ENCODE measurements around the gene MAD2L2. TPM values are rescaled to one million over a fixed set of nuclear protein-coding genes. Genes with fewer than 3 reads are reported as not detected.

MAD2L2 gene
- 46.3 to 55.1 TPM (median 49.4 TPM) in 5 replicates for total RNA-seq (2022; extraction: Qiagen RNA extraction; ENCODE audit: low read depth)

DNA sequence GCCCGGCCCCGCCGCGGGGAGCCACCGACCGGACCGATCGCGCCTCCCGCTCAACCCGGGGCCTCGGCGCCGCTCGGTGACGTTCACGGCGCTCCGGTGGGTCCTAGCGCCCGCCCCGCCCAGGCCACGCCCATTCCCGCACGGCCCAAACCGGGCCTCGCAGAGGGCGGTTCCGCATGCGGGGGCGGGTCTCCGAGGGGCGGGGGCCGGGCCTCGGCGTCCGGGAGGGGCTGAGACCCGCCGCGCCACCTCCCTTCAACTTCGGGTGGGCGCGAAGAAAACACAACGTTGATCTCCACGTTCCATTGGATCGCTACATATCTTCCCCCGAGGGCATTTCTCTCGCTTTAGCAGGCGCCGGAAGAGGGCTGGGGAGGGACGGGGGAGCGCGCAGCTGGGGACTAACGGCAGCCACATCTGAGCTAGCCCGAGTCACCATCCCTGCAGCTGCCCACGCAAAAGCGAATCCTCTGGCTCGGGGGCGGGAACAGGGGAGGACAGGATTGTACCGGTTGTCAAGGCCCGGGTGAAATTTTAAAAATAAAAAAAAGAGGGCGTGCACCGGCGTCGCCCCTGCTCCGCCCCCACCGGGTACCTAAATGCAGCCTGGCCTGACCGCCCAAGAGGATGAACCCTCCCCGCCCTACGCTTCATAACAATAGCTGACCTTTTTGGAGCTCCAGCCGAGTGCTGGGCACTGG, at the start of gene MAD2L2:
Gene MAD2L2 (minus strand): TSS at position 78 of the 701 bp plus-strand sequence. CDS start 547 bp downstream, outside the sequence.

DNA sequence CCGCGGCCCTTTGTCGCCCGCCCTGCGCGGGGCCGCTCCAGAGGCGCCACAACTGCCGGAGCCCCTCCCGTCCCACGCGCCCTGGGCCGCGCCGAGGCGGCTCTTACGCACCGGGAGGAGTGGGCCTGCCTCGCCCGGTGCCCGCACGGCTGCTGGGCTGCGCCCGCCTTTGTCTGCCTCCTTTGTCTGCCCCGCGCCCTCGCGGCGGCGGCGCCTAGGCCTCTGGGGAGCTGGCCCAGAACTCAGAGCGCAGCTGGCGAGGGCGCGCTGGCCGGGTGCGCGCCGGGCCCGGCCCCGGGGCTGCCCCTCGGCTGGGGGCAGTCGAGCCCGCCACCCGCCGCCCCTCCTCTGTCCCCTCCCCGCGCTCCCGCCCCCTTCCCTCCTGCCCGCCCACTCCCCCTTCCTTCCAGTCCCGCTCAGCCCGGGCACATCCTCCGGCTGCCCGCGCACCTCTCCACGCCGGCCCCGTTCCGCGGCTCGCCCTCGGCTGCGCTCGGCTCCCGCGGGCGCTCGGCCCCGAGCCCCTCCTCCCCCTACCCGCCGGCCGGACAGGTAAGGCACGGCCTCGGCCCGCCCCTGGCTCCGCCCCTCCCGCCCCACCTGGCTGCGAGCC, 10.5 kb upstream of the MAD2L2 start, which contains the start of gene DRAXIN:
Gene DRAXIN (plus strand): TSS at position 409 of the 613 bp plus-strand sequence. CDS start 14,549 bp downstream, outside the sequence.

DNA sequence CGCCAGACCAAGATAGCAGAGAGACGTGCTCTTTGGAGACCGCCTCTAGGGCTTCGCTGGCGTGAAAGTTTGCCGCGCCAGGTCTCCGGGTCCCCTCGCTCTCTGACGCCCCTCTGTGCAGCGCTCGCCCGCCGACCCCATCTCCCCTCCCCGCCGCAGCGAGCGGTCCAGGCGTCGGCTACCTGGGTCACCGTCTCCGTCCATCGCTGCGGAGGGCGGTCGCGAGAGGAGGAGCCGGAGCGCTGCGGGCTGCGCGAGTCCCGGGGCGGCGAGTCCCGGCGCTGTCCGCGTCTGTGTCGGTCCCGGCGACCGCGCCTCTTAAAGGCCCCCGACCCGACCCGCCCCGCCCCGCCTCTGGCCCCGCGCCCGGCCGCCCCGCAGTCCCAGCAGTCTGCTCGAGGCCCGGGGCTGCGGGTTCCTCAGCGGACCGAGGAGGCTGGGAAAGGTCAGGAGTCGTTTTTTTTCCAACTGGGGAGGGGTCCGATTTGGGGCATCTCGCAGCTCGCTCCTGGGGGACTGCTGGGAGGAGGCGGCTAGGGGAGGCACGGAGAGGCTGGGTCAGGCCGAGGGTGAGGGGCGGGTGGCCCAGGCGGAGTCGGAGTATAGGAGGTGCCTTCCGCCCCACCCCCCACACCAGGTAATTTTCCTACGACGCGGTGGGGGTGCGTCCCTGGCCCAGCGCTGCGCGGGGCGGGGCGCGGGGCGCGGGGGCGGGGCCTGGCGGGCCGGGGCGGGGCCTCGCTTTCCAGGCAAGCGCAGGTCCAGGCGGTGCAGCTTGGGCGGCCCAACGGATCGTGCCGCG, 26.6 kb downstream of the MAD2L2 start, which contains the start of the genes FBXO2 and FBXO44:
Gene FBXO2 (minus strand): TSS at position 293 of the 802 bp plus-strand sequence. CDS start 89 bp downstream, at position 204.
Gene FBXO44 (plus strand): TSS at position 741 of the 802 bp plus-strand sequence. CDS start 959 bp downstream, outside the sequence.

Other genes starting within 250 kb of the MAD2L2 start
- gene DISP3, start 202.0 kb downstream of the MAD2L2 start, total RNA-seq (2022; extraction: Qiagen RNA extraction; ENCODE audit: low read depth) = 0.18 to 0.24 TPM (median 0.21 TPM) in 5 replicates
- gene FBXO2, start 26.7 kb downstream of the MAD2L2 start, total RNA-seq (2022; extraction: Qiagen RNA extraction; ENCODE audit: low read depth) = 7.6 to 9.4 TPM (median 9.2 TPM) in 5 replicates
- gene FBXO44, start 26.3 kb downstream of the MAD2L2 start, total RNA-seq (2022; extraction: Qiagen RNA extraction; ENCODE audit: low read depth) = 13.9 to 17.8 TPM (median 17.2 TPM) in 5 replicates
- 5.8 to 9.2 TPM (median 8.8 TPM) in 5 replicates for gene FBXO6, start 16.9 kb downstream of the MAD2L2 start, total RNA-seq (2022; extraction: Qiagen RNA extraction; ENCODE audit: low read depth)
- gene DRAXIN, start 10.6 kb upstream of the MAD2L2 start, total RNA-seq (2022; extraction: Qiagen RNA extraction; ENCODE audit: low read depth) = 0.09 to 0.23 TPM (median 0.17 TPM) in 5 replicates
- gene AGTRAP, start 55.0 kb upstream of the MAD2L2 start, total RNA-seq (2022; extraction: Qiagen RNA extraction; ENCODE audit: low read depth) = 80.0 to 102 TPM (median 89.8 TPM) in 5 replicates
- gene C1orf167, start 81.0 kb upstream of the MAD2L2 start, total RNA-seq (2022; extraction: Qiagen RNA extraction; ENCODE audit: low read depth) = not detected in 5 replicates
- 4.6 to 5.6 TPM (median 4.8 TPM) in 5 replicates for gene MTHFR, start 124.8 kb upstream of the MAD2L2 start, total RNA-seq (2022; extraction: Qiagen RNA extraction; ENCODE audit: low read depth)
- gene CLCN6, start 125.0 kb upstream of the MAD2L2 start, total RNA-seq (2022; extraction: Qiagen RNA extraction; ENCODE audit: low read depth) = 5.5 to 6.8 TPM (median 6.3 TPM) in 5 replicates
- gene NPPA, start 166.6 kb upstream of the MAD2L2 start, total RNA-seq (2022; extraction: Qiagen RNA extraction; ENCODE audit: low read depth) = not detected in 5 replicates
- 0.13 to 0.32 TPM in 2 of 5 replicates, not detected in the others for gene NPPB, start 177.8 kb upstream of the MAD2L2 start, total RNA-seq (2022; extraction: Qiagen RNA extraction; ENCODE audit: low read depth)
- gene KIAA2013, start 245.3 kb upstream of the MAD2L2 start, total RNA-seq (2022; extraction: Qiagen RNA extraction; ENCODE audit: low read depth) = 32.4 to 49.0 TPM (median 44.5 TPM) in 5 replicates

Data from A549 treated with DMSO at 1 μM for 4 hours (cell line).